Adrenal gland (tissue), 12 donors: Measurements from ENCODE around the gene VASP. TPM values are rescaled to one million over a fixed set of nuclear protein-coding genes. Genes with fewer than 3 reads are reported as not detected.

ENCODE experiments used
- DNase-seq, 7 donors: peaks; one replicate each; pipeline ENCODE4 v3.0.0-alpha.2; 2019 to 2020
- H3K27ac ChIP-seq, 5 donors: fragments of 200-600 bp; sonication (generic) in 4 of 5; 1 replicate in 3 of 5; 2 replicates in 2 of 5; pipeline versions ENCODE4 v1.5.1 to v1.8.0; 2016 to 2020; ENCODE audit warnings: mild to moderate bottlenecking in 1 of 5
- H3K27me3 ChIP-seq: fragments of 200-600 bp; 2 replicates; pipeline ENCODE4 v1.8.0; 2021
- H3K36me3 ChIP-seq, 2 donors: fragments of 200-600 bp; replicated peaks in 1 of 2; 1 replicate in 1 of 2; 2 replicates in 1 of 2; pipeline versions ENCODE4 v1.5.1 to v1.8.0; 2018 to 2022
- H3K4me1 ChIP-seq, 2 donors: fragments of 200-600 bp; replicated peaks in 1 of 2; 1 replicate in 1 of 2; 2 replicates in 1 of 2; pipeline versions ENCODE4 v1.5.1 to v1.8.0; 2018 to 2021
- H3K4me3 ChIP-seq, 4 donors: fragments of 200-600 bp; sonication (generic) in 3 of 4; one replicate each; pipeline ENCODE4 v1.5.1; 2016 to 2018
- H3K9me3 ChIP-seq, 3 donors: fragments of 200-600 bp; sonication (generic) in 1 of 3; replicated peaks in 1 of 3; 1 replicate in 2 of 3; 2 replicates in 1 of 3; pipeline versions ENCODE4 v1.5.1 to v1.8.0; 2016 to 2021
- CTCF ChIP-seq, 6 experiments: fragments of 450-650 bp in 4 of 6; fragments of 200-600 bp in 2 of 6; sonication (generic) in 1 of 6; IDR thresholded peaks; 1 replicate in 5 of 6; 2 replicates in 1 of 6; pipeline versions ENCODE4 v1.5.1 to v1.8.0; 2016 to 2021; ENCODE audit warnings: antibody characterized with exemption in 6 of 6, mild to moderate bottlenecking in 2 of 6, moderate library complexity in 1 of 6
- POLR2A ChIP-seq, 2 donors: fragments of 450-650 bp; IDR thresholded peaks; one replicate each; pipeline ENCODE4 v1.6.1; 2017; ENCODE audit warnings: antibody characterized with exemption in 2 of 2, mild to moderate bottlenecking in 2 of 2, moderate library complexity in 1 of 2
- WGBS, 4 donors: extraction: QIAGEN DNeasy Blood & Tissue Kit in 2 of 4; methylation state at CpG; one replicate each; pipeline versions ENCODE4 v1.1.5 to v1.1.7; 2013 to 2017; 5-methylcytosine and 5-hydroxymethylcytosine counted together
- intact Hi-C, 2 donors: fragments of 100-400 bp; cut with DNase I; formaldehyde crosslinking; loops; one replicate each; pipeline versions ENCODE4 v1.14.1 to v1.15.0; 2022 to 2023
- polyA plus RNA-seq, 3 donors: library from polyadenylated mRNA; stranded (reverse); fragments of 200-250 nt in 2 of 3; fragments of 350-450 nt in 1 of 3; fragmentation: Illumina TruSeq in 1 of 3; extraction: RNeasy Lipid Tissue Mini Kit (QIAGEN cat#74804) in 1 of 3; gene quantifications; one replicate each; pipeline ENCODE4 v1.2.3, GENCODE V29; 2013 to 2014
- total RNA-seq, 9 donors: library from RNA; depleted of rRNA in 4 of 9; stranded (reverse); fragments of >200 nt in 4 of 9; fragments of 120-200 nt in 1 of 9; fragmentation: NEBNext Ultra II Directional in 1 of 9; extraction: Animal tissue kit (Norgen Biotek cat#: 25700) in 1 of 9; gene quantifications; one replicate each; pipeline versions ENCODE4 v1.1.0 to v1.2.4, GENCODE V29; 2013 to 2023
- donor health status: healthy with polysubstance abuse.
- donor health status: Bipolar disorder and iron deficiency.
- donor health status: DM: yes; HTN: yes; CAD: no.
- donor health status: DM: no; HTN: no; CAD: no.
- donor health status: DM: no; HTN: no; CAD: no.
- donor health status: DM: yes; HTN: yes; CAD: no.

Gene VASP
- total and polyA plus RNA-seq, 12 donors, result 28.7 to 118 (median 63.2) TPM

GRCh38 chr19:45471111-45471930, 36.0 kb upstream of the VASP start:
- no peak for DNase-seq
- WGBS, 4 donors, result 81 to 90% (median 85%) methylated on average over 16 of the region's 16 CpGs
- intact Hi-C loops, result no loop called here
- Histone ChIP-seq H3K36me3 (no peaks in the 10 kb centered on the region), H3K4me1 (peaks cover 22 to 27% of the 10 kb centered on the region in 2 donors), H3K4me3 (no peak overlapping the region), H3K9me3 (no peaks in the 10 kb centered on the region), H3K27me3 (peaks cover 5% of the 10 kb centered on the region), H3K27ac (no peak overlapping the region)
- no peak for TF ChIP-seq POLR2A (IDR thresholded peaks at IDR 0.05)
- no peak for TF ChIP-seq CTCF (IDR thresholded peaks at IDR 0.05)

- H3K36me3 ChIP-seq, result no peaks in the 10 kb centered on the region
- no peak overlapping the region for H3K27ac ChIP-seq
- intact Hi-C loops, result no loop called here
- H3K9me3 ChIP-seq, result no peaks in the 10 kb centered on the region
- TF ChIP-seq CTCF (IDR thresholded peaks at IDR 0.05), result no peak
- no peak for TF ChIP-seq POLR2A (IDR thresholded peaks at IDR 0.05)
- H3K27me3 ChIP-seq, result peaks cover 5% of the 10 kb centered on the region
- DNase-seq, result peak in 2 of 7 donors; percentile 29 to 36
- peaks cover 22 to 27% of the 10 kb centered on the region in 2 donors for H3K4me1 ChIP-seq
- no peak overlapping the region for H3K4me3 ChIP-seq
- 42 to 51% (median 48%) methylated on average over 7 of the region's 7 CpGs for WGBS, 4 donors
Measured at GRCh38 chr19:45471931-45472562, 35.2 kb upstream of the VASP start.

GRCh38 chr19:45472563-45473366, 34.5 kb upstream of the VASP start:
- Histone ChIP-seq H3K4me1 (peaks cover 22 to 28% of the 10 kb centered on the region in 2 donors), H3K27ac (no peak overlapping the region), H3K4me3 (no peak overlapping the region), H3K27me3 (peaks cover 5% of the 10 kb centered on the region), H3K9me3 (no peaks in the 10 kb centered on the region), H3K36me3 (no peaks in the 10 kb centered on the region)
- TF ChIP-seq POLR2A (IDR thresholded peaks at IDR 0.05) (no peak), CTCF (IDR thresholded peaks at IDR 0.05) (no peak)
- DNase-seq, result no peak
- 32 to 48% (median 38%) methylated on average over 39 to 44 of the region's 44 CpGs for WGBS, 4 donors
- intact Hi-C loops, result no loop called here

GRCh38 chr19:45473367-45473681, 34.0 kb upstream of the VASP start:
- DNase-seq, result no peak
- H3K27me3 ChIP-seq, result peaks cover 5% of the 10 kb centered on the region
- H3K27ac ChIP-seq, result no peak overlapping the region
- H3K4me3 ChIP-seq, result no peak overlapping the region
- H3K36me3 ChIP-seq, result no peaks in the 10 kb centered on the region
- intact Hi-C loops, result no loop called here
- peaks cover 17 to 29% of the 10 kb centered on the region in 2 donors for H3K4me1 ChIP-seq
- TF ChIP-seq CTCF (IDR thresholded peaks at IDR 0.05) (no peak), POLR2A (IDR thresholded peaks at IDR 0.05) (no peak)
- 34 to 69% (median 40%) methylated on average over 3 to 5 of the region's 5 CpGs for WGBS, 4 donors
- H3K9me3 ChIP-seq, result no peaks in the 10 kb centered on the region
